H9 (cell line): ENCODE results near the gene ZNF81. TPM values are rescaled to one million over a fixed set of nuclear protein-coding genes. Genes with fewer than 3 reads are reported as not detected.

Experiments
- DNase-seq: peaks from one replicate; pipeline ENCODE4 v3.0.0-alpha.2; 2017
- H2AFZ ChIP-seq: one replicate; pipeline ENCODE4 v1.6.1; 2013; ENCODE audit warnings: mild to moderate bottlenecking, low read length, control low read depth, moderate library complexity
- H2AK5ac ChIP-seq: 2 replicates; pipeline ENCODE4 v1.6.1; 2013; ENCODE audit warnings: low read length, control low read depth, mixed read lengths; ENCODE audit not compliant: insufficient read length
- H2BK120ac ChIP-seq: one replicate; pipeline ENCODE4 v1.6.1; 2013; ENCODE audit warnings: low read depth, mild to moderate bottlenecking, low read length, control low read depth, inconsistent platforms; ENCODE audit not compliant: poor library complexity, severe bottlenecking
- H2BK12ac ChIP-seq: 2 replicates; pipeline ENCODE4 v1.6.1; 2013; ENCODE audit warnings: low read length, control low read depth, mixed read lengths, low read depth; ENCODE audit not compliant: insufficient read length
- H2BK15ac ChIP-seq: 2 replicates; pipeline ENCODE4 v1.6.1; 2013; ENCODE audit warnings: low read depth, low read length, control low read depth
- H2BK20ac ChIP-seq: one replicate; pipeline ENCODE4 v1.6.1; 2013; ENCODE audit warnings: low read depth, mild to moderate bottlenecking, low read length, control low read depth, inconsistent platforms; ENCODE audit not compliant: poor library complexity, severe bottlenecking
- H2BK5ac ChIP-seq: 2 replicates; pipeline ENCODE4 v1.6.1; 2013; ENCODE audit warnings: low read length, control low read depth, mixed read lengths; ENCODE audit not compliant: insufficient read length
- H3K14ac ChIP-seq: 2 replicates; pipeline ENCODE4 v1.6.1; 2013; ENCODE audit warnings: low read length, control low read depth; ENCODE audit not compliant: insufficient read depth
- H3K18ac ChIP-seq: 2 replicates; pipeline ENCODE4 v1.6.1; 2013; ENCODE audit warnings: low read depth, mild to moderate bottlenecking, mixed read lengths, low read length, control low read depth; ENCODE audit not compliant: insufficient read length
- H3K23ac ChIP-seq: 2 replicates; pipeline ENCODE4 v1.6.1; 2013; ENCODE audit warnings: low read length, control low read depth, mixed read lengths, low read depth; ENCODE audit not compliant: insufficient read length
- H3K23me2 ChIP-seq: 2 replicates; pipeline ENCODE4 v1.6.1; 2013; ENCODE audit warnings: low read depth, mild to moderate bottlenecking, mixed read lengths, low read length, control low read depth; ENCODE audit not compliant: insufficient read length, poor library complexity, severe bottlenecking
- H3K27ac ChIP-seq: 2 replicates; pipeline ENCODE4 v1.5.1; 2013; ENCODE audit warnings: low read length, control low read depth, mixed read lengths, low read depth; ENCODE audit not compliant: insufficient read length
- H3K27me3 ChIP-seq: 2 replicates; pipeline ENCODE4 v1.6.1; 2013; ENCODE audit warnings: low read length, control low read depth, inconsistent platforms; ENCODE audit not compliant: insufficient read depth
- H3K4ac ChIP-seq: 2 replicates; pipeline ENCODE4 v1.6.1; 2013; ENCODE audit warnings: low read depth, mild to moderate bottlenecking, control low read depth, inconsistent platforms, low read length, moderate library complexity
- H3K4me1 ChIP-seq: 2 replicates; pipeline ENCODE4 v1.6.1; 2013; ENCODE audit warnings: low read length, control low read depth, inconsistent platforms; ENCODE audit not compliant: insufficient read depth
- H3K4me2 ChIP-seq: 2 replicates; pipeline ENCODE4 v1.6.1; 2013; ENCODE audit warnings: low read length, control low read depth, mixed read lengths; ENCODE audit not compliant: insufficient read length, insufficient read depth
- H3K56ac ChIP-seq: 2 replicates; pipeline ENCODE4 v1.6.1; 2013; ENCODE audit warnings: low read depth, mild to moderate bottlenecking, mixed read lengths, low read length, control low read depth; ENCODE audit not compliant: insufficient read length
- H3K79me1 ChIP-seq: 2 replicates; pipeline ENCODE4 v1.6.1; 2013; ENCODE audit warnings: low read depth, mild to moderate bottlenecking, moderate library complexity, low read length, control low read depth, inconsistent platforms; ENCODE audit not compliant: insufficient read depth, poor library complexity, severe bottlenecking
- H3K79me2 ChIP-seq: 2 replicates; pipeline ENCODE4 v1.6.1; 2013; ENCODE audit warnings: low read length, control low read depth, inconsistent platforms; ENCODE audit not compliant: insufficient read depth
- H3K9ac ChIP-seq: 2 replicates; pipeline ENCODE4 v1.6.1; 2013; ENCODE audit warnings: low read length, control low read depth, mixed read lengths; ENCODE audit not compliant: insufficient read length; ENCODE audit errors: extremely low read depth
- H3K9me3 ChIP-seq: one replicate; pipeline ENCODE4 v1.6.1; 2013; ENCODE audit warnings: low read depth, low read length, inconsistent platforms; ENCODE audit not compliant: control insufficient read depth
- H3T11ph ChIP-seq: one replicate; pipeline ENCODE4 v1.6.1; 2013; ENCODE audit warnings: mild to moderate bottlenecking, low read length, control low read depth, inconsistent platforms
- H4K20me1 ChIP-seq: one replicate; pipeline ENCODE4 v1.6.1; 2013; ENCODE audit not compliant: control insufficient read depth, insufficient read length, insufficient read depth
- H4K5ac ChIP-seq: 2 replicates; pipeline ENCODE4 v1.6.1; 2013; ENCODE audit warnings: low read depth, mild to moderate bottlenecking, mixed read lengths, low read length, control low read depth; ENCODE audit not compliant: insufficient read length
- H4K8ac ChIP-seq: replicated peaks from 2 replicates; pipeline ENCODE4 v1.6.1; 2013; ENCODE audit warnings: low read length, control low read depth, mixed read lengths, low read depth; ENCODE audit not compliant: insufficient read length
- H4K91ac ChIP-seq: 2 replicates; pipeline ENCODE4 v1.6.1; 2013; ENCODE audit warnings: low read depth, mild to moderate bottlenecking, moderate library complexity, mixed read lengths, low read length, control low read depth; ENCODE audit not compliant: insufficient read length
- H3K27ac Mint-ChIP-seq, 3 experiments: 2 replicates in 2 of 3; 3 replicates in 1 of 3; pipeline ENCODE4 v1.8.0; 2020 to 2021; ENCODE audit warnings: mixed read lengths in 3 of 3, mild to moderate bottlenecking in 1 of 3, moderate library complexity in 1 of 3
- H3K27me3 Mint-ChIP-seq: 2 replicates; pipeline ENCODE4 v1.8.0; 2021; ENCODE audit warnings: low read depth, mild to moderate bottlenecking, moderate library complexity, mixed read lengths
- H3K36me3 Mint-ChIP-seq, 3 experiments: 2 replicates in 2 of 3; 3 replicates in 1 of 3; pipeline ENCODE4 v1.8.0; 2020 to 2021; ENCODE audit warnings: low read depth in 3 of 3, mixed read lengths in 3 of 3; ENCODE audit not compliant: insufficient read depth in 1 of 3
- H3K4me1 Mint-ChIP-seq, 2 experiments: 2 replicates each; pipeline ENCODE4 v1.8.0; 2020; ENCODE audit warnings: mixed read lengths in 2 of 2
- H3K4me3 Mint-ChIP-seq, 2 experiments: 2 replicates in 1 of 2; 3 replicates in 1 of 2; pipeline ENCODE4 v1.8.0; 2020 to 2021; ENCODE audit warnings: mild to moderate bottlenecking in 2 of 2, mixed read lengths in 2 of 2, moderate library complexity in 1 of 2
- H3K9me3 Mint-ChIP-seq, 2 experiments: 2 replicates in 1 of 2; 3 replicates in 1 of 2; pipeline ENCODE4 v1.8.0; 2020; ENCODE audit warnings: mild to moderate bottlenecking in 2 of 2, mixed read lengths in 2 of 2, moderate library complexity in 1 of 2
- CTCF ChIP-seq: fragments of 200-600 bp; sonication (generic); conservative IDR thresholded peaks from 3 replicates; pipeline ENCODE4 v1.8.0; 2021; ENCODE audit warnings: antibody characterized with exemption, mild to moderate bottlenecking
- WGBS: extraction: QIAGEN DNeasy Blood & Tissue Kit; methylation state at CpG from one replicate; pipeline ENCODE4 v1.1.7; 2013; ENCODE audit warnings: missing lambda C conversion rate, low lambda C conversion rate, mixed read lengths; ENCODE audit not compliant: insufficient read length; ENCODE audit errors: extremely low coverage; 5-methylcytosine and 5-hydroxymethylcytosine counted together
- total RNA-seq: library from RNA; stranded (reverse); gene quantifications from 2 replicates; pipeline ENCODE4 v1.2.1, GENCODE V29; 2021

ZNF81 gene
- total RNA-seq, 1 experiment from 2014 or later, result 11.0 TPM

GRCh38 chrX:47828984-47829383, 7.7 kb upstream of the ZNF81 start:
- H2BK120ac ChIP-seq, result no peak overlapping the region
- no peak overlapping the region for H2AK5ac ChIP-seq
- no peak overlapping the region for H3K4ac ChIP-seq
- H4K8ac ChIP-seq, result no peak overlapping the region
- H3K14ac ChIP-seq, result no peak overlapping the region
- H3K27ac ChIP-seq, result no peak overlapping the region
- Mint-ChIP-seq H3K9me3 (peaks cover 48 to 60% of the 10 kb centered on the region in 2 experiments), H3K27me3 (no peaks in the 10 kb centered on the region), H3K36me3 (peaks cover 0 to 3% (median 0%) of the 10 kb centered on the region in 3 experiments; a peak in 2 of 7 replicates), H3K4me3 (no peak overlapping the region), H3K27ac (no peak overlapping the region; a peak in 1 of 7 replicates), H3K4me1 (peaks cover 6 to 7% of the 10 kb centered on the region in 2 experiments)
- no peak overlapping the region for H2BK15ac ChIP-seq
- H3K4me1 ChIP-seq, result no peaks in the 10 kb centered on the region
- H2BK12ac ChIP-seq, result no peak overlapping the region
- no peaks in the 10 kb centered on the region for H4K20me1 ChIP-seq
- no peak overlapping the region for H4K91ac ChIP-seq
- H2AFZ ChIP-seq, result no peak overlapping the region
- H4K5ac ChIP-seq, result no peak overlapping the region
- no CpG with 5 or more reads among the region's 1 CpG for WGBS
- DNase-seq, result no peak
- no peaks in the 10 kb centered on the region for H3K27me3 ChIP-seq
- no peak overlapping the region for H3K23ac ChIP-seq
- H3K18ac ChIP-seq, result no peak overlapping the region
- H3K9me3 ChIP-seq, result peaks cover 12% of the 10 kb centered on the region
- no peaks in the 10 kb centered on the region for H3K79me2 ChIP-seq
- TF ChIP-seq CTCF, result no peak
- H2BK5ac ChIP-seq, result no peak overlapping the region
- H2BK20ac ChIP-seq, result no peak overlapping the region
- H3K9ac ChIP-seq, result no peak overlapping the region
- H3T11ph ChIP-seq, result no peak overlapping the region
- H3K4me2 ChIP-seq, result no peak overlapping the region
- H3K23me2 ChIP-seq, result no peaks in the 10 kb centered on the region
- H3K79me1 ChIP-seq, result no peaks in the 10 kb centered on the region
- H3K56ac ChIP-seq, result no peak overlapping the region
